ENCODE results near the gene BCAS1. TPM values are rescaled to one million over a fixed set of nuclear protein-coding genes. Genes with fewer than 3 reads are reported as not detected.

BCAS1 gene
- total and polyA plus RNA-seq, 10 donors: 0.23 to 1.3 (median 0.55) TPM; not detected in 2

DNA sequence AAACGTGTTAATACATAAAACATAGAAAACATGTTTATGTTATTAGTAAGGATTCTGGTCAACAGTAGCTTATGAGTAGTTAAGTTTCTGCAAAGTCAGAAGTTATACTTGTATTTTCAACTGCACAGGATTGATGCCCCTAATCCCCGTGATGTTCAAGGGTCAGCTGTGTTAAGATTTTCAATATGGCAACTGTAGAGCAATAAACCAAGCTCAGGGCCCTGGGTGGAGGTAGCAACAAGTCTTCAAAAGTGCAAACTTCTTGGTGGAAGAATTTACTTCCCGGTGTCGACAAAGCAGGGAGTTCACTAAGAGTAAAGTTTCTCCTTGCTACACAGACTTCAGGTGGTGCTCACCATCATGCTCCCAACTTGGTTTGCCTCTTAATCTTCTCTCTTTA, 4.1 kb upstream of the BCAS1 start:
- Histone ChIP-seq H3K27ac (no peak overlapping the region), H3K9me3 (no peaks in the 10 kb centered on the region), H3K36me3 (no peaks in the 10 kb centered on the region), H3K4me3 (no peak overlapping the region), H3K4me1 (peaks cover 0 to 20% (median 10%) of the 10 kb centered on the region in 6 donors), H3K27me3 (replicated peaks in 1 of 7) (no peaks in the 10 kb centered on the region)
- no peak for DNase-seq
- intact Hi-C loops (cut with DNase I; ENCODE audit: low total_unique reads): no loop called here
- 76 to 93% (median 92%) methylated on average over 4 of the region's 4 CpGs for WGBS, 5 donors
- TF ChIP-seq POLR2A (IDR thresholded peaks at IDR 0.05) (no peak), POLR2AphosphoS5 (IDR thresholded peaks at IDR 0.05) (no peak)
- TF ChIP-seq, protein P1, sequence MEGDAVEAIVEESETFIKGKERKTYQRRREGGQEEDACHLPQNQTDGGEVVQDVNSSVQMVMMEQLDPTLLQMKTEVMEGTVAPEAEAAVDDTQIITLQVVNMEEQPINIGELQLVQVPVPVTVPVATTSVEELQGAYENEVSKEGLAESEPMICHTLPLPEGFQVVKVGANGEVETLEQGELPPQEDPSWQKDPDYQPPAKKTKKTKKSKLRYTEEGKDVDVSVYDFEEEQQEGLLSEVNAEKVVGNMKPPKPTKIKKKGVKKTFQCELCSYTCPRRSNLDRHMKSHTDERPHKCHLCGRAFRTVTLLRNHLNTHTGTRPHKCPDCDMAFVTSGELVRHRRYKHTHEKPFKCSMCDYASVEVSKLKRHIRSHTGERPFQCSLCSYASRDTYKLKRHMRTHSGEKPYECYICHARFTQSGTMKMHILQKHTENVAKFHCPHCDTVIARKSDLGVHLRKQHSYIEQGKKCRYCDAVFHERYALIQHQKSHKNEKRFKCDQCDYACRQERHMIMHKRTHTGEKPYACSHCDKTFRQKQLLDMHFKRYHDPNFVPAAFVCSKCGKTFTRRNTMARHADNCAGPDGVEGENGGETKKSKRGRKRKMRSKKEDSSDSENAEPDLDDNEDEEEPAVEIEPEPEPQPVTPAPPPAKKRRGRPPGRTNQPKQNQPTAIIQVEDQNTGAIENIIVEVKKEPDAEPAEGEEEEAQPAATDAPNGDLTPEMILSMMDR (IDR thresholded peaks at IDR 0.05 in 8 of 11, conservative IDR thresholded peaks at IDR 0.05 in 3 of 11): no peak

DNA sequence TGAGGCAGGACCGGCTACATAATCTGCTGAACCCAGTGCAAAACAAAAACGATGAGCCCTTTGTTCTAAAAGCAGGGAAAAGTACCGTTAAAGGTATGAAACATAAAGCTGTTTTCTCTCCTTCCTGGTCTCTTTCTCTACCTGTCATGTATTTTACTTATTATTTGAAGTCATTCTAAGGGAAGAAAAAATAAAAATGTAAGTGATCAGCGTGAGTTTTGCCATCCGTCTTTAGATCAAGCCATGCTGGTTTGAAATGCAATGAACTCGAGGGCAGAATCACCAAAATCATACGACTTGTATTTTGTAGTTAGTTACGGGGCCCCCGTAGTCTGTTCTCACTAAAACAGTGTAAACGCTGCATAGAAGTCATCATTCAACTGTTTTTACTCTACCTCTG, 2.9 kb upstream of the BCAS1 start:
- 82 to 96% (median 92%) methylated on average over 10 of the region's 10 CpGs for WGBS, 5 donors

DNA sequence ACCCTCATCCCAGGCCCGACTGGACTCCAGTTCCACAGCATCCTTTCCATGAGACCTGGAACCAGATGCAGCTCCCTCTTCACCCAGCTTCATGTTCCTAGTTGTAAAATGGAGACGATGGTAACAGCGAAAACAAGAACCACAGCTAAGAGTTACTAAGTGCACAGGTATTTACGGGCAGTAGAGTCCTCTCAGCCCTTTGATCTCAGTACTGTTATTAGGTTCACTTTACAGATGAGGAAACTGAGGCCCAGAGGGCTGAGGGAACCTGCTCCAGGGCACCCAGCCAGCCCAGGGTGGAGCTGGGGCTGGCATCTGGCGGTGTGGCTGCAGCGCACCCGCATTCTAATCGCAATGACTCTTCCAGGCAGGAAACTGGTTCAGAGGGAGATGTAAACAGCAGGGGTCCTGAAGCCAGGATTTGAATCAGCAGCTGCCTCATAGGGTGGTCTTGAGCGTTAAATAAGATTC, 858 bp downstream of the BCAS1 start:
- no peaks in the 10 kb centered on the region for H3K9me3 ChIP-seq
- H3K27me3 ChIP-seq (replicated peaks in 1 of 7): no peaks in the 10 kb centered on the region
- no peak overlapping the region for H3K27ac ChIP-seq
- no peaks in the 10 kb centered on the region for H3K36me3 ChIP-seq
- intact Hi-C loops (cut with DNase I; ENCODE audit: low total_unique reads): no loop called here
- TF ChIP-seq POLR2A (IDR thresholded peaks at IDR 0.05) (no peak), POLR2AphosphoS5 (IDR thresholded peaks at IDR 0.05) (no peak)
- TF ChIP-seq, protein P1 (IDR thresholded peaks at IDR 0.05 in 8 of 11, conservative IDR thresholded peaks at IDR 0.05 in 3 of 11): no peak
- no peaks in the 10 kb centered on the region for H3K4me1 ChIP-seq
- H3K4me3 ChIP-seq: no peak overlapping the region
- WGBS, 5 donors: 83 to 93% (median 90%) methylated on average over 8 to 9 of the region's 9 CpGs
- DNase-seq: no peak

More for the DNA sequence above, 2.9 kb upstream of the BCAS1 start:
- Histone ChIP-seq H3K27ac (no peak overlapping the region), H3K4me3 (no peak overlapping the region), H3K9me3 (no peaks in the 10 kb centered on the region), H3K4me1 (peaks cover 0 to 7% (median 4%) of the 10 kb centered on the region in 6 donors), H3K36me3 (no peaks in the 10 kb centered on the region), H3K27me3 (replicated peaks in 1 of 7) (no peaks in the 10 kb centered on the region)
- TF ChIP-seq POLR2AphosphoS5 (IDR thresholded peaks at IDR 0.05): no peak
- TF ChIP-seq POLR2A (IDR thresholded peaks at IDR 0.05): no peak
- TF ChIP-seq, protein P1 (IDR thresholded peaks at IDR 0.05 in 8 of 11, conservative IDR thresholded peaks at IDR 0.05 in 3 of 11): no peak
- intact Hi-C loops (cut with DNase I; ENCODE audit: low total_unique reads): no loop called here
- no peak for DNase-seq

DNA sequence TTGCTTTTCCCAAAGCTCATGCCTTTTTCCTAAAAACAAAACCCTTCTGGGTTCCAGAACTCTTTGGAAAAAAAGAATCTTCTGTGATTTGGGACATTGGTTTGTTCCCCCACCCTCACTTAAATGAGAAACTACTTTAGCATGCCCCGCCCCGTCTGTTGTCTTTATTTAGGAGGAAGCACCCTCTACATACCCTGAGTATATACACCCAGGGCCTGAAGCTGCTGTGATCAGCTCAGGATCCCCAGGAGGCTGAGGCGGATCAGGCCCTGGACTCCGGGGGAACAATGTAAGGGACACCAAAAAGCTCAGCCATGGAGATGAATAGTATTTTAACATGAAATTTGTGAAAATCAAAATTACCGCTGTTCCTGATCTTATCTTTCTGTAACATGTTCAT, 1.4 kb downstream of the BCAS1 start:
- DNase-seq: no peak
- Histone ChIP-seq H3K4me3 (no peak overlapping the region), H3K4me1 (peaks cover 0 to 5% (median 0%) of the 10 kb centered on the region in 6 donors), H3K9me3 (no peaks in the 10 kb centered on the region), H3K36me3 (no peaks in the 10 kb centered on the region), H3K27me3 (replicated peaks in 1 of 7) (no peaks in the 10 kb centered on the region), H3K27ac (no peak overlapping the region)
- no peak for TF ChIP-seq POLR2AphosphoS5 (IDR thresholded peaks at IDR 0.05)
- no peak for TF ChIP-seq POLR2A (IDR thresholded peaks at IDR 0.05)
- TF ChIP-seq, protein P1 (IDR thresholded peaks at IDR 0.05 in 8 of 11, conservative IDR thresholded peaks at IDR 0.05 in 3 of 11): no peak
- WGBS, 5 donors: 92 to 97% (median 95%) methylated on average over 5 of the region's 5 CpGs
- intact Hi-C loops (cut with DNase I; ENCODE audit: low total_unique reads): no loop called here
